HEK293 (cell line): ENCODE measurements around the gene HNRNPM.
"Not testable (repeated sequence)": the region's sequence is repeated elsewhere in the genome, so short reads cannot be mapped to it uniquely, and the experiment has no call there.

Experiments used
- CTCF ChIA-PET: fragments of 350-600 bp; formaldehyde crosslinking; extraction: SDS; loops from one replicate; lab custom pipeline; 2021; ENCODE audit warnings: antibody characterized with exemption; lab: Yijun Ruan, JAX
- POLR2A ChIA-PET: fragments of 300-600 bp; formaldehyde crosslinking; extraction: SDS; loops from one replicate; lab custom pipeline; 2020; ENCODE audit warnings: antibody characterized with exemption, inconsistent platforms; lab: Yijun Ruan, JAX
- H3K27ac ChIP-seq: fragments of 200-500 bp; sonication (Bioruptor generic); 2 replicates; pipeline ENCODE4 v1.5.1; 2014; ENCODE audit warnings: low read depth, low read length, control low read depth, inconsistent platforms; ENCODE audit errors: extremely low read depth
- H3K36me3 ChIP-seq, 2 experiments: fragments of 200-500 bp in 1 of 2; sonication (Bioruptor generic) in 1 of 2; 1 replicate in 1 of 2; 2 replicates in 1 of 2; pipeline ENCODE4 v1.5.1; 2014 to 2017; ENCODE audit warnings: inconsistent platforms in 2 of 2, low read length in 2 of 2; ENCODE audit not compliant: control insufficient read depth in 2 of 2, insufficient read depth in 1 of 2
- H3K4me1 ChIP-seq: fragments of 200-500 bp; sonication (Bioruptor generic); 2 replicates; pipeline ENCODE4 v1.5.1; 2014; ENCODE audit warnings: mild to moderate bottlenecking, low read length, inconsistent platforms; ENCODE audit not compliant: control insufficient read depth, insufficient read depth
- H3K4me3 ChIP-seq: 2 replicates; pipeline ENCODE4 v1.5.1; 2011; ENCODE audit warnings: low read depth, mild to moderate bottlenecking, control low read depth, low read length, moderate library complexity
- H3K9me3 ChIP-seq: fragments of 200-500 bp; sonication (Bioruptor generic); 2 replicates; pipeline ENCODE4 v1.5.1; 2014; ENCODE audit warnings: low read depth, low read length, inconsistent platforms; ENCODE audit not compliant: control insufficient read depth, insufficient read depth
- BCL11A ChIP-seq: fragments of 450-650 bp; formaldehyde crosslinking; IDR thresholded peaks from 2 replicates; pipeline ENCODE4 v1.5.1; 2016; ENCODE audit warnings: low read depth, missing biosample characterization, missing genetic modification characterization
- BCL11B ChIP-seq: fragments of 450-650 bp; formaldehyde crosslinking; IDR thresholded peaks from 2 replicates; pipeline ENCODE4 v1.5.1; 2016; ENCODE audit warnings: low read depth, missing biosample characterization, missing genetic modification characterization
- KLF7 ChIP-seq: fragments of 450-650 bp; formaldehyde crosslinking; IDR thresholded peaks from 2 replicates; pipeline ENCODE4 v1.5.1; 2016; ENCODE audit warnings: missing biosample characterization, missing genetic modification characterization, borderline replicate concordance
- REPIN1 ChIP-seq: fragments of 450-650 bp; formaldehyde crosslinking; IDR thresholded peaks from 2 replicates; pipeline ENCODE4 v1.5.1; 2017; ENCODE audit warnings: missing biosample characterization, missing genetic modification characterization, low read depth
- SP2 ChIP-seq: fragments of 450-650 bp; formaldehyde crosslinking; IDR thresholded peaks from 2 replicates; pipeline ENCODE4 v1.5.1; 2016; ENCODE audit warnings: missing biosample characterization, missing genetic modification characterization
- SP7 ChIP-seq: fragments of 450-650 bp; formaldehyde crosslinking; IDR thresholded peaks from 2 replicates; pipeline ENCODE4 v1.5.1; 2016; ENCODE audit warnings: missing biosample characterization, missing genetic modification characterization
- YY2 ChIP-seq: fragments of 450-650 bp; formaldehyde crosslinking; IDR thresholded peaks from 2 replicates; pipeline ENCODE4 v1.5.1; 2016; ENCODE audit warnings: missing biosample characterization, missing genetic modification characterization
- ZBTB17 ChIP-seq: fragments of 450-650 bp; formaldehyde crosslinking; IDR thresholded peaks from 2 replicates; pipeline ENCODE4 v1.5.1; 2016; ENCODE audit warnings: missing biosample characterization, missing genetic modification characterization
- ZBTB6 ChIP-seq: fragments of 450-650 bp; formaldehyde crosslinking; IDR thresholded peaks from 2 replicates; pipeline ENCODE4 v1.5.1; 2017; ENCODE audit warnings: missing biosample characterization, missing genetic modification characterization
- ZFP37 ChIP-seq: fragments of 450-650 bp; formaldehyde crosslinking; IDR thresholded peaks from 2 replicates; pipeline ENCODE4 v1.5.1; 2016; ENCODE audit warnings: missing biosample characterization, missing genetic modification characterization
- ZNF10 ChIP-seq: fragments of 450-650 bp; formaldehyde crosslinking; IDR thresholded peaks from 2 replicates; pipeline ENCODE4 v1.5.1; 2017; ENCODE audit warnings: missing biosample characterization, missing genetic modification characterization
- ZNF114 ChIP-seq: fragments of 450-650 bp; formaldehyde crosslinking; IDR thresholded peaks from 2 replicates; pipeline ENCODE4 v1.5.0; 2017; ENCODE audit warnings: missing biosample characterization, missing genetic modification characterization
- ZNF121 ChIP-seq: fragments of 450-650 bp; formaldehyde crosslinking; IDR thresholded peaks from 2 replicates; pipeline ENCODE4 v1.5.1; 2016; ENCODE audit warnings: missing biosample characterization, missing genetic modification characterization
- ZNF140 ChIP-seq: fragments of 450-650 bp; formaldehyde crosslinking; IDR thresholded peaks from 2 replicates; pipeline ENCODE4 v1.5.1; 2016; ENCODE audit warnings: missing biosample characterization, missing genetic modification characterization
- ZNF16 ChIP-seq: fragments of 450-650 bp; formaldehyde crosslinking; IDR thresholded peaks from 2 replicates; pipeline ENCODE4 v1.5.1; 2016; ENCODE audit warnings: low read depth, missing biosample characterization, missing genetic modification characterization
- ZNF202 ChIP-seq: fragments of 450-650 bp; formaldehyde crosslinking; IDR thresholded peaks from 2 replicates; pipeline ENCODE4 v1.5.1; 2016; ENCODE audit warnings: missing biosample characterization, missing genetic modification characterization, borderline replicate concordance
- ZNF24 ChIP-seq: fragments of 450-650 bp; formaldehyde crosslinking; IDR thresholded peaks from 2 replicates; pipeline ENCODE4 v1.5.1; 2016; ENCODE audit warnings: missing biosample characterization, missing genetic modification characterization
- ZNF274 ChIP-seq, 2 experiments: fragments of 200-500 bp in 1 of 2; fragments of 450-650 bp in 1 of 2; sonication (Bioruptor generic) in 1 of 2; formaldehyde crosslinking in 1 of 2; IDR thresholded peaks; 2 replicates each; pipeline versions ENCODE4 v1.5.1 to v1.6.1; 2014 to 2016; ENCODE audit warnings: borderline replicate concordance in 1 of 2, inconsistent platforms in 1 of 2, low read length in 1 of 2, missing biosample characterization in 1 of 2, missing genetic modification characterization in 1 of 2
- ZNF335 ChIP-seq: fragments of 450-650 bp; formaldehyde crosslinking; conservative IDR thresholded peaks from 2 replicates; pipeline ENCODE4 v1.5.1; 2016; ENCODE audit warnings: missing biosample characterization, missing genetic modification characterization
- ZNF341 ChIP-seq: fragments of 450-650 bp; formaldehyde crosslinking; IDR thresholded peaks from 2 replicates; pipeline ENCODE4; 2016; ENCODE audit warnings: low read depth, missing biosample characterization, missing genetic modification characterization
- ZNF354C ChIP-seq: fragments of 450-650 bp; formaldehyde crosslinking; IDR thresholded peaks from 2 replicates; pipeline ENCODE4 v1.5.1; 2016; ENCODE audit warnings: missing biosample characterization, missing genetic modification characterization, low read depth, borderline replicate concordance
- ZNF37A ChIP-seq: fragments of 450-650 bp; IDR thresholded peaks from 2 replicates; pipeline ENCODE4 v1.5.1; 2018; ENCODE audit warnings: missing biosample characterization, missing genetic modification characterization
- ZNF433 ChIP-seq: fragments of 450-650 bp; formaldehyde crosslinking; IDR thresholded peaks from 2 replicates; pipeline ENCODE4 v1.5.1; 2016; ENCODE audit warnings: missing biosample characterization, missing genetic modification characterization, low read depth
- ZNF548 ChIP-seq: fragments of 450-650 bp; formaldehyde crosslinking; IDR thresholded peaks from 2 replicates; pipeline ENCODE4 v1.5.1; 2016; ENCODE audit warnings: missing biosample characterization, missing genetic modification characterization
- ZNF555 ChIP-seq: fragments of 450-650 bp; formaldehyde crosslinking; conservative IDR thresholded peaks from 2 replicates; pipeline ENCODE4 v1.5.1; 2017; ENCODE audit warnings: missing biosample characterization, mild to moderate bottlenecking, missing genetic modification characterization, inconsistent platforms
- ZNF558 ChIP-seq: fragments of 450-650 bp; formaldehyde crosslinking; IDR thresholded peaks from 2 replicates; pipeline ENCODE4 v1.5.1; 2016; ENCODE audit warnings: missing biosample characterization, missing genetic modification characterization
- ZNF571 ChIP-seq: fragments of 450-650 bp; formaldehyde crosslinking; IDR thresholded peaks from 2 replicates; pipeline ENCODE4 v1.5.0; 2017; ENCODE audit warnings: missing biosample characterization, missing genetic modification characterization
- ZNF621 ChIP-seq: fragments of 450-650 bp; formaldehyde crosslinking; IDR thresholded peaks from 2 replicates; pipeline ENCODE4 v1.5.1; 2017; ENCODE audit warnings: missing biosample characterization, missing genetic modification characterization
- ZSCAN4 ChIP-seq: fragments of 450-650 bp; formaldehyde crosslinking; IDR thresholded peaks from 2 replicates; pipeline ENCODE4 v1.5.1; 2017; ENCODE audit warnings: missing biosample characterization, missing genetic modification characterization

The HNRNPM gene

GRCh38 chr19:8514505-8515009 is 69.8 kb downstream of the HNRNPM start:
- not testable (repeated sequence) for H3K4me1 ChIP-seq, H3K4me3 ChIP-seq, H3K9me3 ChIP-seq
- TF ChIP-seq BCL11B (tag by site-specific recombination) (peak; percentile 94), ZNF121 (peak; percentile 67; the same call in 1 of the 2 replicates), BCL11A (tag by site-specific recombination) (peak; percentile 68; the same call in 1 of the 2 replicates), ZNF548 (peak; percentile 33; the same call in 1 of the 2 replicates)
- peaks cover 0 to 12% of the 10 kb centered on the region in 2 experiments; a peak in 1 of 3 replicates for H3K36me3 ChIP-seq
- ChIA-PET CTCF (interaction anchor here (0.5 to 2.1 kb wide), 4 partner anchors 9 to 1598 kb away, joined by 3 to 9 read pairs (median 3); no protein-coding TSS in a partner anchor), POLR2A (interaction anchor here (0.7 to 3.1 kb wide), 23 partner anchors 9 to 1313 kb away, joined by 3 to 82 read pairs (median 5); partner anchors contain the start of genes HNRNPM, MARCHF2, NDUFA7 and RAB11B)
- H3K27ac ChIP-seq, result peak overlapping the region; percentile 87; the same call in 1 of the 2 replicates

- no peak overlapping the region for H3K4me3 ChIP-seq
- H3K9me3 ChIP-seq, result no peaks in the 10 kb centered on the region
- no peak overlapping the region for H3K27ac ChIP-seq
- ChIA-PET CTCF (interaction anchor here (1.2 kb wide), 1 partner anchor 10 kb away, joined by 3 read pairs; no protein-coding TSS in a partner anchor), POLR2A (interaction anchor here (2.1 to 3.1 kb wide), 3 partner anchors 10 to 71 kb away, joined by 11 to 82 read pairs (median 12); partner anchors contain the start of gene HNRNPM)
- TF ChIP-seq ZNF10 (peak; percentile 87; the same call in 1 of the 2 replicates), ZNF433 (no peak), SP7 (tag by site-specific recombination) (peak; percentile 50; the same call in 1 of the 2 replicates), ZNF621 (tag by site-specific recombination) (no peak), ZNF114 (tag by site-specific recombination) (no peak), ZNF341 (tag by site-specific recombination) (peak; percentile 88)
- peaks cover 0 to 12% of the 10 kb centered on the region in 2 experiments; a peak in 1 of 3 replicates for H3K36me3 ChIP-seq
- H3K4me1 ChIP-seq, result peaks cover 7% of the 10 kb centered on the region; the same call in 1 of the 2 replicates
These were observed 70.5 kb downstream of the HNRNPM start for GRCh38 chr19:8515317-8515716.

GRCh38 chr19:8517551-8518442 is 73.0 kb downstream of the HNRNPM start:
- ChIA-PET CTCF (interaction anchor here (0.6 to 1.3 kb wide), 3 partner anchors 12 to 128 kb away, joined by 3 to 4 read pairs (median 3); partner anchors contain the start of gene RAB11B), POLR2A (no interaction called here)
- H3K27ac ChIP-seq, result no peak overlapping the region
- H3K36me3 ChIP-seq, result peaks cover 0 to under 1% of the 10 kb centered on the region in 2 experiments; a peak in 1 of 3 replicates
- H3K9me3 ChIP-seq, result no peaks in the 10 kb centered on the region
- H3K4me3 ChIP-seq, result no peak overlapping the region
- peaks cover 7% of the 10 kb centered on the region; the same call in 1 of the 2 replicates for H3K4me1 ChIP-seq
- TF ChIP-seq KLF7 (tag by site-specific recombination) (no peak), ZNF555 (tag by site-specific recombination) (no peak), ZNF354C (tag by site-specific recombination) (no peak), ZNF558 (no peak), ZSCAN4 (tag by site-specific recombination) (peak; percentile 74), ZBTB17 (tag by site-specific recombination) (peak; percentile 29; the same call in 1 of the 2 replicates), ZNF335 (tag by site-specific recombination) (no peak), SP2 (tag by site-specific recombination) (no peak), YY2 (tag by site-specific recombination) (no peak), ZNF16 (tag by site-specific recombination) (no peak), ZNF24 (tag by site-specific recombination) (no peak), ZNF121 (peak; percentile 93), ZNF37A (tag by site-specific recombination) (no peak), ZNF202 (no peak), ZNF274 (IDR thresholded peaks at IDR 0.05; ENCODE audit: low read length) (no peak), ZNF274 (tag by site-specific recombination; IDR thresholded peaks at IDR 0.05; ENCODE audit: borderline replicate concordance) (no peak), REPIN1 (no peak), ZFP37 (tag by site-specific recombination) (no peak), ZNF571 (no peak), ZNF140 (tag by site-specific recombination) (no peak), ZBTB6 (tag by site-specific recombination) (no peak)
